Activated CD4-positive, alpha-beta T cell treated with anti-CD3 and anti-CD28 coated beads for 36 hours (primary cell): ENCODE data around the gene SMYD3. TPM values are rescaled to one million over a fixed set of nuclear protein-coding genes. Genes with fewer than 3 reads are reported as not detected.

Experiments used
- ATAC-seq: fragments of 200-7000 bp; cut with Tn5 transposase; one replicate; pipeline ENCODE4 v1.10.0; 2021; ENCODE audit warnings: mild to moderate bottlenecking, moderate library complexity
- CTCF ChIA-PET: fragments of 350-600 bp; sonication (Branson Sonifier 250); formaldehyde crosslinking; loops from one replicate; lab custom pipeline; 2021; ENCODE audit warnings: antibody characterized with exemption; lab: Charles Lee
- POLR2A ChIA-PET: fragments of 350-600 bp; sonication (Branson Sonifier 250); formaldehyde crosslinking; loops from one replicate; lab custom pipeline; 2021; ENCODE audit warnings: antibody characterized with exemption, inconsistent platforms; lab: Charles Lee
- DNase-seq: peaks from one replicate; pipeline ENCODE4 v3.0.0-alpha.2; 2020
- H3K27ac Mint-ChIP-seq: one replicate; pipeline ENCODE4 v1.8.0; 2021; ENCODE audit warnings: mixed read lengths
- H3K27me3 Mint-ChIP-seq: one replicate; pipeline ENCODE4 v1.8.0; 2021; ENCODE audit warnings: mixed read lengths
- H3K36me3 Mint-ChIP-seq: one replicate; pipeline ENCODE4 v1.8.0; 2021; ENCODE audit warnings: low read depth, mixed read lengths
- H3K4me1 Mint-ChIP-seq: one replicate; pipeline ENCODE4 v1.8.0; 2021; ENCODE audit warnings: mixed read lengths
- H3K4me3 Mint-ChIP-seq: one replicate; pipeline ENCODE4 v1.8.0; 2021; ENCODE audit warnings: mild to moderate bottlenecking, moderate library complexity, mixed read lengths
- H3K9me3 Mint-ChIP-seq: one replicate; pipeline ENCODE4 v1.8.0; 2021; ENCODE audit warnings: low read depth, mixed read lengths
- intact Hi-C, 2 experiments: fragments of 100-400 bp; cut with DNase I in 1 of 2; cut with micrococcal nuclease in 1 of 2; formaldehyde crosslinking; loops; one replicate each; pipeline versions ENCODE4 v1.14.2 to v1.15.1; 2022 to 2024; cut with DNase I, micrococcal nuclease
- total RNA-seq, 2 experiments: library from RNA; stranded (reverse); gene quantifications; one replicate each; pipeline ENCODE4 v1.2.3, GENCODE V29; 2021

SMYD3 gene
- total RNA-seq, 2 experiments from 2014 or later = 17.2 to 18.4 TPM

DNA sequence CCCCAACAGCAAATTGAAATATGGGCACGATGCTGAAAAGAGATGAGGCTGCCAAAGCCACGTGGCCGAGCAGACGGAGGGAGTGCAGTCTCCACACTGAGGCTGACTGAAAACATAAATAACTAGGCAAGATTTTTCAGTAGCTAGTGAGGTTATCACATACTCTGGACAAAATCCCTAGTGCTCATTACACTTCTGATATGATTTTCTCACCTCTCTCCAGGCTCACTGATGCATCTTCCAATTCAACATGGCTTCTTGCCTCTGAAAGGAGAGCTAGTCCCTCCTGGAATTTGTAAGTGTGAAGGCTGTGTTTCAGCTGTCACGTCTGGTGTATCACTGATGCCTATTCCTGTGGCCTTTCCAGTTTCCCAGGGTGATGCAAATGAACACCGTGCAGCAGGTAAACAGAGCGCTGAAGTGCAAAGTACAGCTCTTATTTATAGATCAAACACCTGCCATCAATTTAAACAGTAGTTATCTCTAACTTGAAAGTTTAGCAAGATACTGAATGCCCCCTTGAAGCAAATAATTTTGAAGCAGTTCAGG lies 696.2 kb downstream of the SMYD3 start:
- Mint-ChIP-seq H3K27ac (no peak overlapping the region), H3K27me3 (no peaks in the 10 kb centered on the region), H3K9me3 (no peaks in the 10 kb centered on the region), H3K4me1 (peaks cover 3% of the 10 kb centered on the region), H3K36me3 (no peaks in the 10 kb centered on the region), H3K4me3 (no peak overlapping the region)
- no peak for DNase-seq
- no peak for ATAC-seq
- CTCF ChIA-PET = interaction anchor here (0.7 to 1.0 kb wide), 2 partner anchors 12 to 114 kb away, joined by 3 read pairs; no protein-coding TSS in a partner anchor
- intact Hi-C loops = no loop called here
- POLR2A ChIA-PET = no interaction called here

DNA sequence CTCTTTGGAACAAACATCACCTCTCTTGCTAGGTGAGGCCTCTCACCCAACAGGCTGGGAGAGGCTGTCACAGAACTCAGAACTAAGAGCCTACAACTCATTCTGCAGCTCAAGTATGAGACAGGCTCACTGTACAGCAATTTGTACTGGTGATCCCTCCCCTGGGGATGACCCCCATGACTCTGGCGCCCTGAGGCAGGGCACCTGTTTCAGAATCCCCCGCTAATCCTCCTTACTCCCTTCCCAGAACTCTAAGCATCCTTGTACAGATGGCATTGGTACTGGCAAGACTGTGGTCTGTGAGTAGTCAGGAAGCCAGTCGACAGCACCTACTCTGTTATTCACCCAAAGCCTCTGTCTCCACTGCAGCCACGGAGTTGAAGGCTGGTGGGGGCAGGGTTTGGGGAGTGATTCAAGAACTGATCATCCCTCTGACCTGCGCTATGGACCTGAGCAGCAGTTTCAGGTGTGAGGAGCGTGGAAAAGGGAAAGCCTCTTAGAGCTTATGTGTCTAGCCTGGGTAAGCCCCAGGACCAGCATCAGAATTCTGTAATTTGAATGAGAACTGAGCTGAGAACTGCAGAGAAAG lies 696.8 kb downstream of the SMYD3 start:
- ChIA-PET POLR2A (no interaction called here), CTCF (interaction anchor here (0.6 to 1.0 kb wide), 3 partner anchors 13 to 150 kb away, joined by 3 read pairs; no protein-coding TSS in a partner anchor)
- Mint-ChIP-seq H3K27ac (no peak overlapping the region), H3K36me3 (no peaks in the 10 kb centered on the region), H3K4me3 (no peak overlapping the region), H3K27me3 (no peaks in the 10 kb centered on the region), H3K9me3 (no peaks in the 10 kb centered on the region), H3K4me1 (peaks cover 3% of the 10 kb centered on the region)
- DNase-seq (no peak), ATAC-seq (no peak)
- intact Hi-C loops = no loop called here

DNA sequence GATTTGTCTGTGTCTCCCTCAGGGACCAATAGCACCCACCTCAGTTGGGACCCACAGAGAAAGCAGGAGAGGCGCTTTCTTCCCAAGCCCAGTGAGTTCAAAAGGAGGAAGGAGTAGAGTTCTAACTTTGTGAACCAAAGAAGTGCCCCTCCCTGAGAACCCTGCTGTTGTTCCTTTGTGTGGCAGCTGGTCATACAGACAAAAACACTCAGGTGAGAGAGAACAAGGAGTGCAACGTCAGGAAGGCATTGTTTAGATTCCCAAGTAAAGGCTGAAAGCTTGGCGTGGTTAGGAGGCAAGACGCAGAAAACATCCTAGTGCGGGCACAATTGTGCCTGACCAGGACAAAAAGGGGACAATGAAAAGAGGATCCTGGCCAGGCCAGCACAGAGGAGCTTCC lies 697.7 kb downstream of the SMYD3 start:
- intact Hi-C loops = no loop called here
- Mint-ChIP-seq H3K27me3 (no peaks in the 10 kb centered on the region), H3K9me3 (no peaks in the 10 kb centered on the region), H3K27ac (no peak overlapping the region), H3K4me3 (no peak overlapping the region), H3K4me1 (peaks cover 3% of the 10 kb centered on the region), H3K36me3 (no peaks in the 10 kb centered on the region)
- ChIA-PET POLR2A (no interaction called here), CTCF (interaction anchor here (0.6 kb wide), 1 partner anchor 149 kb away, joined by 3 read pairs; no protein-coding TSS in a partner anchor)
- DNase-seq = no peak
- no peak for ATAC-seq

DNA sequence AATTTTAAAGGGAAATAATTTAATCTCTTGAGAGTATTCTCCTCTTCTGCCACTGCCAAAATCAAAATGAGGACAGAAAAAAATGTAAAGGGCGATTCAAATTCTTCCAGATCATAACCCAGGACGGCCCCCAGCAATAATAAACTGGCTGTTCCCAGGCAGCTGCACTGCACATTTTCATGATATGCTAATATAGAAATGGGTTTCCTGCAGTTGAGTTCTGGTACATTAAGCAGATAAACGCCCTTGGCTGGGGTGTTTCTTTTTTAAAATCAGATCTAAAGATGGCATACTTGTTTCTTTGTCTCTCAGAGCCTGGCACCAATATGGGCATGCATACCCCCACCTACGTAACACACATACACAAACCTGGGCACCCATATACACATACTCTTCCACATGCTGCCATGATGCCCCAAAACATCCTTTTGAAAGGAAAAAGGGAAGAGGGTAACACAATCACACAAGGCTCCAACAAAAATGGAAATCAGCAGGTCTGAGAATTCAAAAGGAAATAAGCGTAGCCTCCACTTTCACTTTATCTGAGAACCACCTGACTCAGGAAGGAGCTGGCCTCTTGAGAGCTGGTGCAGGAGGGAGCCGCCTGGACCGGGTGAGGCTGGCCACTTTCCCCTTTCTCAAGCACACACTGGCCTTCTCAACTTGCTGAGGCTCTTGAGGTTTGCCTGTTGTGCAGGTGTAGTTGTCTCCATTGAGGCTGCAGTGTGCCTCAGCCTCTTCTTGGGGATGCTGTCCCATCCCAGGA lies 698.9 kb downstream of the SMYD3 start:
- H3K4me3 Mint-ChIP-seq = no peak overlapping the region
- no peaks in the 10 kb centered on the region for H3K27me3 Mint-ChIP-seq
- intact Hi-C loops = no loop called here
- no peaks in the 10 kb centered on the region for H3K9me3 Mint-ChIP-seq
- H3K27ac Mint-ChIP-seq = no peak overlapping the region
- H3K4me1 Mint-ChIP-seq = peaks cover 3% of the 10 kb centered on the region
- peaks cover 1% of the 10 kb centered on the region for H3K36me3 Mint-ChIP-seq
- POLR2A ChIA-PET = no interaction called here
- CTCF ChIA-PET = no interaction called here
- ATAC-seq = no peak
- DNase-seq = no peak

DNA sequence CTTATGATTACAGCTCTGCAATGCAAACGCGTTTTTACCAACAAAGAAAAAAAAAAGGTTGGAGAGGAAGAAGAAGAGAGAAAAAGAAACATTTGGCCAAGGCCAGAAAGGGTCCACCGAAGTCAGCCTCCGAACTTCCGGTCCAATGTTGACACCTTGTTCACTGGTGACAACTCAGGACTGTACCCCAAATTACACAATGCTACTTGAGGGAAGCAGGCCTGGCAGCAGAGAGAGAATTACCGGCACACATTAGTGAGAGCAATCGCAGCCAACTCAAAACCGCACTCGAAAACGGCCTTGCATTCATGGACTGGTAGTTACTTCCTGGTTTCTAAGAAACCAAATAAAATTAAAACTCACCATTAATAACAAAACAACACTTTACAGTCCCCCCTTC lies 699.8 kb downstream of the SMYD3 start:
- intact Hi-C loops = no loop called here
- POLR2A ChIA-PET = no interaction called here
- no peak overlapping the region for H3K27ac Mint-ChIP-seq
- no peak overlapping the region for H3K4me3 Mint-ChIP-seq
- DNase-seq (no peak), ATAC-seq (no peak)
- no peaks in the 10 kb centered on the region for H3K27me3 Mint-ChIP-seq
- H3K36me3 Mint-ChIP-seq = peaks cover 1% of the 10 kb centered on the region
- CTCF ChIA-PET = no interaction called here
- peaks cover 3% of the 10 kb centered on the region for H3K4me1 Mint-ChIP-seq
- H3K9me3 Mint-ChIP-seq = no peaks in the 10 kb centered on the region

DNA sequence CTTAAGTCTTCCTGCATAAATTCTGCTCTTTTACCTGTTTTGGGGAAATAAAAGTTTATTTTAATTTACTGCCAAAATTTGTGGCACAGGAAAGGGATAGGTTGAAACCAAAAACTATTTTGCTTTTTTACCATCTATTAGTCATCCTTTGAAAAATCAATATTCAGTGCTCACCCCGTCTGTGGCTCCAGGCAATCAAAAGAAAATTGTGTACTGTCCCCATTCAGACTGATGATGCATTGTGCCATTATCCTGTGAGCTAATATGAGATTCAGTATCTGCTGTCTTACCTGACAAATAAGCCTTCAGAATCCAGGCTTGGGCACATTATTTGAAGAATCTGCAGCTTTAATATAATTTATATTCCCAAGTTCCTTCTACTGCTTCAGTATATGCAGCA lies 701.5 kb downstream of the SMYD3 start:
- no peaks in the 10 kb centered on the region for H3K9me3 Mint-ChIP-seq
- no peak overlapping the region for H3K4me3 Mint-ChIP-seq
- intact Hi-C loops = no loop called here
- ChIA-PET CTCF (interaction anchor here (1.0 kb wide), 1 partner anchor 119 kb away, joined by 3 read pairs; no protein-coding TSS in a partner anchor), POLR2A (no interaction called here)
- DNase-seq (no peak), ATAC-seq (no peak)
- H3K36me3 Mint-ChIP-seq = peaks cover 1% of the 10 kb centered on the region
- H3K27ac Mint-ChIP-seq = no peak overlapping the region
- peaks cover 3% of the 10 kb centered on the region for H3K4me1 Mint-ChIP-seq
- no peaks in the 10 kb centered on the region for H3K27me3 Mint-ChIP-seq

DNA sequence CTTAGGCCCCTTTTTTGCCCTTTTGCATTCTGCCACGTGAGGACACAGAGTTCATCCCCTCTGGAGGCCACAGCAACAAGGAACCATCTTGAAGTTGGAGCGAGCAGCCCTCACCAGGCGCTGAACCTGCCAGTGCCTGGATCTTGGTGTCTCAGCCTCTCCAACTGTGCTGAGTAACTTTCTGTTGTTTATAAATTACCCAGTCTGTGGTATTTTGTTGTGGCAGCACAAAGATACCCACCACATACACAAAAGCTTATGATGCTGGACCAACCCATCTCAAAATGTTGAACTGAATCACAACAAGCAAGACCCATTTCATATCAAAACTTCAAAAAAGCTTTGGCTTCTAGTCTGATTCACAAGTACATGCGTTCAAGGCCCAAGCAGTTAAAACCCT lies 702.4 kb downstream of the SMYD3 start:
- intact Hi-C loops = no loop called here
- Mint-ChIP-seq H3K27ac (no peak overlapping the region), H3K4me3 (no peak overlapping the region), H3K4me1 (peaks cover 3% of the 10 kb centered on the region), H3K27me3 (no peaks in the 10 kb centered on the region), H3K36me3 (peaks cover 1% of the 10 kb centered on the region), H3K9me3 (no peaks in the 10 kb centered on the region)
- ChIA-PET CTCF (interaction anchor here (0.8 to 1.0 kb wide), 2 partner anchors 74 to 120 kb away, joined by 3 read pairs; no protein-coding TSS in a partner anchor), POLR2A (no interaction called here)
- no peak for DNase-seq
- ATAC-seq = no peak

DNA sequence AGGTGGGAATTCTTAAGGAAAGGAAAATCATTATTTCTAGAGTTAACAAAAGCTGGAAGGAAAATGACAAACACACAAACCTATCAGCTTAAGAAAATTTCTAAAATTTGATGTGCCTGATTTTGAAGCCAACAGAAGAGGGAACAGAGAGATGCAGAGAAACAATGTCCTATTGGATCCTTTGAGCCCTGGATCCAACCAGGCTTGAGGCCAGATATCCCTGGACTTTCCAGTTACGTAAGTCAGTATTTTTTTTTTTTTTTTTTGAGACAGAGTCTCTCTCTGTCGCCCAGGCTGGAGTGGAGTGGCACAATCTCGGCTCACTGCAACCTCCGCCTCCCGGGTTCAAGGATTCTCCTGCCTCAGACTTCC lies 703.4 kb downstream of the SMYD3 start:
- Mint-ChIP-seq H3K27ac (no peak overlapping the region), H3K9me3 (no peaks in the 10 kb centered on the region), H3K27me3 (no peaks in the 10 kb centered on the region), H3K4me1 (peaks cover 3% of the 10 kb centered on the region), H3K4me3 (no peak overlapping the region), H3K36me3 (peaks cover 1% of the 10 kb centered on the region)
- CTCF ChIA-PET = no interaction called here
- no peak for DNase-seq
- POLR2A ChIA-PET = no interaction called here
- ATAC-seq = no peak
- intact Hi-C loops = no loop called here

DNA sequence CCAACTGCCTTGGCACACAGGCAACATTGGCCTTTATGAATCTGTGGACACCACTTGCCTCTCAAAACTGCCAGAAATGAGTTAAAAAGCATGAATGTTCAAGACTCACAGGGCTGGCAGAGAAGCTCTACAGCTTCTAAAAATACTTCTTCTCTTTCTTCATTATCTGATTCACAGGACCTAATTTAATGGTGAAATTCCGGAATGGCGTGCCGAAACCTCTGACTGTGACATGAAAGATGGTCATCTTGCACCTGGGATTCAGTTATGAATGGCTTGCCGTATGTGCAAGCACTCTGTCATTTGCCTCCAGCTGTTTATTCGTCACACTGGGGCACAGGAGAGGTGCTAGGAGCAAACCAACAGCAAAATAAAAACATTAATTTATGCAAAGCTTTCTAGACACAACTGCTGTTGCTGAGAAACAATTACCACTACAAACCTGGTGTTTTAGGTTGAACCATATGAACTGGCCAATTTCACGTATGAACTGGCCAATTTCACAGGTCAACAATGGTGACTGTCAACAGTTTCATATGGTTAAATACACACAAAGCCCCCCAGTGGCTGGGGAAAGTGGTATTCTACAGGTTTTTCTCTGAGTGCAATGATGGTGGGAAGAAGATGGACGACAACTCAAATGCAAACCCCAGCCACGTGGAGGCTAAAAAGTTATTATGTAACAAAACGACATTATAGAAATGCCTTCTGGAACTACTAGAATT lies 704.0 kb downstream of the SMYD3 start:
- Mint-ChIP-seq H3K4me1 (peaks cover 3% of the 10 kb centered on the region), H3K27me3 (no peaks in the 10 kb centered on the region), H3K9me3 (no peaks in the 10 kb centered on the region), H3K4me3 (no peak overlapping the region), H3K36me3 (peaks cover 1% of the 10 kb centered on the region), H3K27ac (no peak overlapping the region)
- DNase-seq (no peak), ATAC-seq (no peak)
- ChIA-PET POLR2A (no interaction called here), CTCF (interaction anchor here (0.6 to 0.7 kb wide), 3 partner anchors 650 to 1759 kb away, joined by 3 to 4 read pairs (median 3); no protein-coding TSS in a partner anchor)
- intact Hi-C loops = no loop called here

DNA sequence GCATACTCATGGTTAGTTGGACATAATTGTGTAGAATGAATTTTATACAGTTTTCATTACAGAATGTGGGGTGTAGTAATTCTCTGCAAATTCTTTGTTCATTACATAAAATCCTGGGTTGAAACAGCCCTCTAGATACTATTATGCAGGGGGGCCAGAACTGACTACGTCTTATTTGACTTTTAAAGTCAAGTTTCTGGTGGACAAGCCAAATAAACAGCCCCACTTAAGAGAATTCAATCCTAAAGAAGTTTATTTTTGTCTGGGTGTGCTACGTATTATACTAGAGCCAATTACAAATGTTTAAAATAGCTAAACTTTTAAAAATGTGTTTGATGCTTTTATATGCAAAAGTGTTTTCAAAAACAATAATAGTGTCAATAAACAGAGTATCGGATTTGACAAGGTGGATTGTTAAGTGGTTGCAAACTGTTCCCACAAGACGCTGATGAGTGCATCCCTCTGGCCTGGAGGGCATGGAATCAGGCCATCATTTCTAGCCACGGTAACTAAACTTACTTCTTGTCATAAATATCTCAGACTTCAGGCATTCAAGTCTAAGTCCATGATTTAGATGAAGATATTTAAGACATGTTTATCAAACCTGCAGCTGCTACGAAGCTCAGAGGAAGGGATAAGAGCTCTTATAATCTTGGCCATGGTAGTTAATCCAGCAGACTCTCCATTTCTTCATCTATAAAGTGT lies 706.0 kb downstream of the SMYD3 start:
- Mint-ChIP-seq H3K27me3 (no peaks in the 10 kb centered on the region), H3K27ac (no peak overlapping the region), H3K4me3 (no peak overlapping the region), H3K36me3 (peaks cover 1% of the 10 kb centered on the region), H3K4me1 (no peaks in the 10 kb centered on the region), H3K9me3 (no peaks in the 10 kb centered on the region)
- ChIA-PET POLR2A (no interaction called here), CTCF (no interaction called here)
- ATAC-seq (no peak), DNase-seq (no peak)
- intact Hi-C loops = no loop called here

DNA sequence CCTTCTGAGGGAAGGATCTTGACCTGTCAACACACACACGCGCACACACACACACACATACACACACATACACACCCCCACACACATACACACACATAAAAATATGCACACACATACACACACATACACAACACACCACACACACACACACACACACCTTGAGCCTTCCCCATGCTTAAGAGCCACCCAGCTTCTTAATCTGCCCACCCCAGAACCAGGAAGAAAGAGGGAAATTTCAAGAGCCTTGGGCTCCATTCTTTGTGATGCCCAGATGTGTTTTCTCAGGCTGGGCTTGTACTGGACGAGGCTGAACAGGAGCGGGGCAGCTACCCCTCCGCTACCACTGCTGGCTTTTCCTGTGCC lies 708.7 kb downstream of the SMYD3 start:
- DNase-seq (no peak), ATAC-seq (no peak)
- intact Hi-C loops = no loop called here
- CTCF ChIA-PET = interaction anchor here (1.2 kb wide), 1 partner anchor 558 kb away, joined by 3 read pairs; no protein-coding TSS in a partner anchor
- Mint-ChIP-seq H3K9me3 (no peaks in the 10 kb centered on the region), H3K36me3 (no peaks in the 10 kb centered on the region), H3K27me3 (no peaks in the 10 kb centered on the region), H3K27ac (no peak overlapping the region), H3K4me1 (no peaks in the 10 kb centered on the region), H3K4me3 (no peak overlapping the region)
- POLR2A ChIA-PET = no interaction called here
